ENCODE results near the gene PICK1.
"Not testable (repeated sequence)": the region's sequence is repeated elsewhere in the genome, so short reads cannot be mapped to it uniquely, and the experiment has no call there.

The PICK1 gene

DNA sequence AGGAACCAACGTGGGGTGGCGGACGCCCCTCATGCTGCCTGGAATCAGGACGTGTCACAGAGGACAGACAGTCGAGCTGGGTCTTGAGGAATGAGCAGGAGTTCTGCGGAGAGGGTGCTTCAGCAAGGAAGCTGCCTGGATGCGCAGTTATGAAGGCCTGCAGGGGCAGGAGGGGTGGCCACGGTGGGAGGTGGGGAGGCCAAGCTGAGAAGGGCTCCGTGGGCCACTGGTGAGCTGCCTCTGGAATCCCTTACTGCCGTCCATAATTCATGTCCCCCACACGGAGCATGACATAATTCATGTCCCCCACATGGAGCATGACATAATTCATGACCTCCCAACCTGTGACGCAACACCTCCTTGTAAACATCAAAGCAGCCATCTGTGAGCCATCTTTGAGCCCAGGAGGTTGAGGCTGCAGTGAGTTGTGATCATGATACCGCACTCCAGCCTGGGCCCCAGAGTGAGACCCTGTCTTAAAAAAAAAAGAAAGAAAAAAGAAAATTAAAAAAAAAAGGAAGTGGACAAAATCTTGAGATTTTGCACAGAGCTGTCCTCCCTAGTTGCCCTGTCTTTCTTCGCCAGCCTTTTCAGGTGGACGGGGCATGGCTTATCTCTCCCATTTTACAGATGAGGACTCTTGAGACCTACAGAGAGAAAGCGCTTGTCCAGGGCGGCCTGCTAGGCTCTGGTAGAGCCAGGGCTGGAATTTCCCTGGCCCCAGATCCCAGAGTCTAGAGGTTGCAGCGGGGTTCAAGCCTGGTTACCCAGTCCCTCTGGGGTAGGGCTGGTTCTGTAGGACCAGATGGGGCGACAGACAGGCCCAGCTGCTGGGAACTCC is 24.3 kb upstream of the PICK1 start:
- H3K4me3 ChIP-seq (ENCODE audit: low read length) = no peak overlapping the region
- no peak overlapping the region for H3K9ac ChIP-seq (ENCODE audit: low read depth, low read length)
- no peaks in the 10 kb centered on the region for H3K27me3 ChIP-seq (ENCODE audit: insufficient read depth, low read length)
- H3K36me3 ChIP-seq (ENCODE audit: insufficient read depth, low read length) = no peaks in the 10 kb centered on the region
- 92% methylated on average over 19 of the region's 19 CpGs for WGBS
- peaks cover 26% of the 10 kb centered on the region for H3K4me1 ChIP-seq (ENCODE audit: insufficient read depth, low read length)
- no peaks in the 10 kb centered on the region for H3K9me3 ChIP-seq (ENCODE audit: insufficient read depth, low read depth, low read length)
- H3K27ac ChIP-seq (ENCODE audit: low read depth, low read length) = no peak overlapping the region

DNA sequence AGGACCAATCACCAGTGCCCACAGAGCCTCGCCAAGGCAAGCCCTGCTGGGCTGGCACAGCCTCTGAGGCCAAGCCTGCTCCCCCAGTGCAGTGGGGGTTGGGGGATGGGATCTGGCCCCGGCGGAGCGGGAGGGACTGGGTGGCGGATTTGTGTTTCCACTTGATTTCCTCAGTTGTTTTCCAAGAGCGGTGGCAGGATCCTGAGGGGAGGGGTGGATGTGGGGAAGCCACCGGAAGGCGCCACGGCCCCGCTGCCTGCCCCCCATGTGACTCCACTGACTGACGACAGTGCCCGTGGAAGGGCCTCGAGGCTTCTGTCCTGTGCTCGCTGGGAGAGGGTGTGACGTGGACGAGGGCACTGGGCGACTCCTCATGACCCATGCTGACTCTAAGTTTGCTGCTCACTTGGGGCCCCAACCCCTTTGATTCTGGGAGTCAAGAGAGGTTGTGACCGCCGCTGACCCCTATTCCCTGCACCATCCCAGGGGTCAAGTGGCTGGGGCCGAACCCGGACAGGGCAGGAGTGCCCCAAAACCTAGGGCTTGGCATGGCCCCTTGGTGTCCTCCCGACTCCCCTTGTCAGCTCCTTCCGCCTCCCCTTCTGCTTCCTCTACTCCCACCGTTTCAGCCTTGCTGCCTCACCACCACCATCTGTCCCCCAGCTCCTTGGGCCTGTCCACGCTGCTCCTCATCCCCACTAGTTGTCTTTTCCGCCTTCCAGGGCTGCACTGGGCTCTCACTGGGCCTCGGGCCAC is 23.5 kb upstream of the PICK1 start:
- Histone ChIP-seq H3K9ac (ENCODE audit: low read depth, low read length) (peak overlapping the region; percentile 39), H3K4me3 (ENCODE audit: low read length) (no peak overlapping the region), H3K27ac (ENCODE audit: low read depth, low read length) (peak overlapping the region; percentile 75), H3K36me3 (ENCODE audit: insufficient read depth, low read length) (no peaks in the 10 kb centered on the region), H3K9me3 (ENCODE audit: insufficient read depth, low read depth, low read length) (no peaks in the 10 kb centered on the region), H3K27me3 (ENCODE audit: insufficient read depth, low read length) (no peaks in the 10 kb centered on the region), H3K4me1 (ENCODE audit: insufficient read depth, low read length) (peaks cover 26% of the 10 kb centered on the region)
- WGBS = 88% methylated on average over 27 of the region's 27 CpGs

DNA sequence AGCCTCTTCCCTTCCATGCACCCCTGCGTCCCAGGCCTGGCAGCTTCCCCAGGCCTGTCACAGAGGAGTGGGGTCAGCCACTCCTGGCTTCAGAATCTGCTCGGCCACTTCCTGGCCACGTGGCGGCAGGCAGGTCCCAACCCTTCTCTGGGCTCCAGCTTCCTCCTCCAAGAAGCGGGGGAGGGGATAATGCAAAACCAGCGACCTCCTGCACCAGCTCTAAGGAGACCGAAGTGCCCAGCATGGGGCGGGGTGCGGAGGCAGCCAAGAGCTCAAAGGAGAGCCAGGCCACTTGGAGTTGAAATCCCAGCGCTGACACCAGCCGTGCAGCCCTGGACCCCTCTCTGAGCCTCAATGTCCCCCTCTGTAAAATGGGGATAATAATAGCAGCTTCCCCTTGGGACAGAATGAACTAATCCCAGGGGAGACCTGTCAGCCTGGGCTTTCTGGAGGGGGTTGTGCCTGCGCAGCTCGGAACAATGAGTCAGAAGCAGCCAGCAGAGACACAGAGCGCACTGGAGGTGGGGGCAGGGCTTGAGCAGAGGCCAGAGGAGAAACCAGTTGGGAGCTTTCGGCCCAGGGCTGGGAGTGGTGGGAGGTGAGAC is 22.8 kb upstream of the PICK1 start:
- Histone ChIP-seq H3K9ac (ENCODE audit: low read depth, low read length) (peak overlapping the region; percentile 53), H3K4me1 (ENCODE audit: insufficient read depth, low read length) (peaks cover 26% of the 10 kb centered on the region), H3K9me3 (ENCODE audit: insufficient read depth, low read depth, low read length) (no peaks in the 10 kb centered on the region), H3K27ac (ENCODE audit: low read depth, low read length) (peak overlapping the region; percentile 75), H3K27me3 (ENCODE audit: insufficient read depth, low read length) (no peaks in the 10 kb centered on the region), H3K36me3 (ENCODE audit: insufficient read depth, low read length) (no peaks in the 10 kb centered on the region), H3K4me3 (ENCODE audit: low read length) (peak overlapping the region; percentile 19; the same call in 1 of the 2 replicates)
- 13% methylated on average over 15 of the region's 15 CpGs for WGBS

DNA sequence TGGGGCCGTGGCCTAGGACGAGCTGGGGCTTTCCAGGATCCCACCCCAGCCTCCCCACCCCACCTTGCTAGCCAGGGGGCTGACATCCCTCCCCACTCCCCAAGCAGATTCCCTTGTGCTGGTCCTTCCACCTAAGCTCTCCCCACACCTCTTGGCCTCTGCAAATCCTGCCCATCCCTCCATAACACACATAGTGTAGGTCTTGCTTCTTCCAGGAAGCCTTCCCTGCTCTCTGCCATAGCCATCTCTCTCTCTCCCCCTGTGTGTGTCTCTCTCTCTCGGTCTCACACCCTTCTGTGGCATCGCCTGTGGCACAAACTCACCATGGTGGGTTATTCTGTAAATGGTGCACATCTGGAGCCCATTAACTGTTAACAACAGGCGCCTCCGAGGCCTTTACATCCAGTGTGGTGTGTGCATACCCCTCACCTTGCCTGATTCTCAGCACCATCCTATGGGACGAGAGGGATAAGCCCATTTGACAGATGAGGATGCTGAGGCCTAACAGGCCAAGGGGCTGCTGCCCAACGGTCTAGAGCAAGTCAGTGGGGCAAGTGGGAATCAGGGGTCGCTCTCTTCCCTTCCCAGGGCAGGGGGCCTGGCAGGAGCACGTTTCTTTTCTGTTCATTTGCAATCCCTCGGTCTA is 22.2 kb upstream of the PICK1 start:
- 65% methylated on average over 11 of the region's 11 CpGs for WGBS
- no peaks in the 10 kb centered on the region for H3K9me3 ChIP-seq (ENCODE audit: insufficient read depth, low read depth, low read length)

DNA sequence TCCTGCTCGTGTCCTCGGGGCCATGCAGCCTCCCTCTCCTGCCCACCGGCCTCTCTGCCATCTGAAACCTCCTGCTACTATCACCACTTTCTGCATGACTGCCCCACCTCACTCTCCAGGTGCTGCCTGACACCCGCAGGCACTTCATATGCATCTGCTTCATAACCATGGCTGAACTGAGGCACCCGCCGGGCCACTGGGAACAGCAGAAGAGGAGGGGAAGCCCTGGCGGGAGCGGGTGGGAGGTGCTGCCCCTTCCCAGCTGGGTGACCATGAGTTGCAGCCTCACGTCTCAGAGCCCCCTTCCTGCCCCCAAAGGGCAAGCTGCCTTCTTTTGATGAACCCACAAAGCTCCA is 21.7 kb upstream of the PICK1 start:
- Histone ChIP-seq H3K9me3 (ENCODE audit: insufficient read depth, low read depth, low read length) (no peaks in the 10 kb centered on the region), H3K27me3 (ENCODE audit: insufficient read depth, low read length) (no peaks in the 10 kb centered on the region), H3K4me3 (ENCODE audit: low read length) (no peak overlapping the region), H3K4me1 (ENCODE audit: insufficient read depth, low read length) (peaks cover 23% of the 10 kb centered on the region), H3K27ac (ENCODE audit: low read depth, low read length) (no peak overlapping the region), H3K9ac (ENCODE audit: low read depth, low read length) (no peak overlapping the region), H3K36me3 (ENCODE audit: insufficient read depth, low read length) (no peaks in the 10 kb centered on the region)
- WGBS = 76% methylated on average over 9 of the region's 9 CpGs

More for the DNA sequence above, 22.2 kb upstream of the PICK1 start:
- no peaks in the 10 kb centered on the region for H3K27me3 ChIP-seq (ENCODE audit: insufficient read depth, low read length)
- peaks cover 26% of the 10 kb centered on the region for H3K4me1 ChIP-seq (ENCODE audit: insufficient read depth, low read length)
- H3K27ac ChIP-seq (ENCODE audit: low read depth, low read length) = peak overlapping the region; percentile 75; the same call in 1 of the 2 replicates
- H3K4me3 ChIP-seq (ENCODE audit: low read length) = no peak overlapping the region
- no peaks in the 10 kb centered on the region for H3K36me3 ChIP-seq (ENCODE audit: insufficient read depth, low read length)
- 0 out of 2 replicates have a peak overlapping the region, but pooled peaks have one; percentile 51 for H3K9ac ChIP-seq (ENCODE audit: low read depth, low read length)

DNA sequence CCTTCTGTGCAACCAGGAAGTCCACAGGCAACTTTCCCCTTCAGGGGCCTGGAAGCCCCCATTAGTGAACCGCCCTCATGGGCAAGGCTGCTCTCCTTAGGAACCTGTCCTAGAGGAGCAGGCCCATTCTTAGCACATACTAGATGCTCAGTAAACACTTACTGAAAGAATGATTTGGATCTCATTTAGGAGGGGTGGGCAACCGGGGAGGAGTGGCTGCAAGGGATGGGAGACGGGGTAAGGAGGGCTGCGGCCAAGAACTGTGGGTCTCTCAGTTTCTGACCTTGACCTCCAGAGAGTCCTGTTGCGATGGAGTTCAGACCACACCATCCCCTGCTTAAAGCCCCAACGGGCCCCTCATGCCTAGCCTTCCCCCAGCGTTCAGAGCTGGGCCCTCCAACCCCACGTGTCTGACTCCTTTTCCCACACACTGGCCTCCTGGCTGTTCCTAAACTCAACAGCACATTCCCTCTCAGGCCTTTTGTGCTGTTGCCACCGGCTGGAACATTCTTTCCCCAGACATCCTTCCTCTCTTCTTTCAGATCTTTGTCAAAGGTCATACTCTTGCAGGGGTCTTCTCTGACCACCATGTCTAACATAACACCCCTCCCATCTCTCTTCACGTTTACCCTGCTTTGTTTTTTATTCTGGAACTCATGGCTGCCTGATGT is 20.7 kb upstream of the PICK1 start:
- H3K4me3 ChIP-seq (ENCODE audit: low read length) = no peak overlapping the region
- H3K9ac ChIP-seq (ENCODE audit: low read depth, low read length) = no peak overlapping the region
- H3K27me3 ChIP-seq (ENCODE audit: insufficient read depth, low read length) = no peaks in the 10 kb centered on the region
- no peak overlapping the region for H3K27ac ChIP-seq (ENCODE audit: low read depth, low read length)
- H3K9me3 ChIP-seq (ENCODE audit: insufficient read depth, low read depth, low read length) = no peaks in the 10 kb centered on the region
- no peaks in the 10 kb centered on the region for H3K36me3 ChIP-seq (ENCODE audit: insufficient read depth, low read length)
- WGBS = 86% methylated on average over 10 of the region's 10 CpGs
- H3K4me1 ChIP-seq (ENCODE audit: insufficient read depth, low read length) = peaks cover 21% of the 10 kb centered on the region

DNA sequence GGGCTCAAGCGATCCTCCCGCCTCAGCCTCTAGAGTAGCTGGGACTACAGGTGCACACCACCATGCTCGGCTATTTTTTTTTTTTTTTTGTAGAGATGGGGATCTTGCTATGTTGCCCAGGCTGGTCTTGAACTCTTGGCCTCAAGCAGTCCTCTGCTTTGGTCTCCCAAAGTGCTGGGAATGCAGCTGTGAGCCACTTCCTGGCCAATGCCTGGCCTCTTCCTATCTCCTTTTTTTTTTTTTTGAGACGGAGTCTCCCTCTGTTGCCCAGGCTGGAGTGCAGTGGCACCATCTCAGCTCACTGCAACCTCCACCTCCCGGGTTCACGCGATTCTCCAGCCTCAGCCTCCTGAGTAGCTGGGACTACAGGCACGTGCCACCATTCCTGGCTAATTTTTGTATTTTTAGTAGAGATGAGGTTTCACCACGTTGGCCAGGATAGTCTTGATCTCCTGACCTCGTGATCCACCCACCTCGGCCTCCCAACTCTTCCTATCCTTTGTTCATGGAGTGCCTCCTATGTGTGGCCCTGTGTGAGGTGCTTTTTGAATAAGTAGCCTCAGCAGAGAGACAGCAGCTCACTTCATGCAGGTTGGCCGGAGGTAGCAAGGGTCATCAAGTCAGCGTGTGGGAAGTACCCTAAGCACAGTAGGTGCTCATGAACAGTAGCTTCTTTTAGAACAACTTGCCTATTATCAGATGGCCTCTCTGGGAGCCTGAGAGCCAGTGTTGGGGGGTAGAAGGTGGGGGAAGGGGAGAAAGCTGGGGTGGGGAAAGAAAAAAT is 19.6 kb upstream of the PICK1 start:
- peaks cover 21% of the 10 kb centered on the region for H3K4me1 ChIP-seq (ENCODE audit: insufficient read depth, low read length)
- H3K9me3 ChIP-seq (ENCODE audit: insufficient read depth, low read depth, low read length); H3K36me3 ChIP-seq (ENCODE audit: insufficient read depth, low read length); H3K4me3 ChIP-seq (ENCODE audit: low read length); H3K27ac ChIP-seq (ENCODE audit: low read depth, low read length); H3K27me3 ChIP-seq (ENCODE audit: insufficient read depth, low read length); H3K9ac ChIP-seq (ENCODE audit: low read depth, low read length): not testable (repeated sequence)
- 94% methylated on average over 11 of the region's 13 CpGs for WGBS

DNA sequence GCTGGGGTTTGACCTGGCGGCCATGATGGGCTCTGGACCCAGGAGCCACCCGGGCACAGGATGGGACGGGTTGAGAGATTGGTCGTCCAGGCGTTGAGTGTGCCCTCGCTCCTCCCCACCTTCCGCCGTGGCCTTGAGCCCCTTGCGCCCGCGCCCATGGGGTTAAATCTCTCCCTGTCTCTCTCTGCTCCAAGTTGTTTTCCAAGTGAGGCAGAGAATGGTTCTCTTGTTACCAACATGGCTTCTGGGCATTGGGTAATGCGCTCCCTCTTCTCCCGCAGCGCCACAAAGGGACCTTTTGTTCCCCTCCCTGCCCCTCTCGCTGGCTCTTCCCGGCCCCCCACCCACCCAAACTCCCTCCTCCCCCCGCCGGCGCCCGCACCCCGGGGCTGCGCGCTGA is 18.8 kb upstream of the PICK1 start:
- H3K4me3 ChIP-seq (ENCODE audit: low read length) = no peak overlapping the region
- H3K36me3 ChIP-seq (ENCODE audit: insufficient read depth, low read length) = no peaks in the 10 kb centered on the region
- WGBS = 95% methylated on average over 23 of the region's 23 CpGs
- no peak overlapping the region for H3K9ac ChIP-seq (ENCODE audit: low read depth, low read length)
- peaks cover 16% of the 10 kb centered on the region for H3K4me1 ChIP-seq (ENCODE audit: insufficient read depth, low read length)
- no peaks in the 10 kb centered on the region for H3K27me3 ChIP-seq (ENCODE audit: insufficient read depth, low read length)
- H3K27ac ChIP-seq (ENCODE audit: low read depth, low read length) = no peak overlapping the region
- H3K9me3 ChIP-seq (ENCODE audit: insufficient read depth, low read depth, low read length) = no peaks in the 10 kb centered on the region

DNA sequence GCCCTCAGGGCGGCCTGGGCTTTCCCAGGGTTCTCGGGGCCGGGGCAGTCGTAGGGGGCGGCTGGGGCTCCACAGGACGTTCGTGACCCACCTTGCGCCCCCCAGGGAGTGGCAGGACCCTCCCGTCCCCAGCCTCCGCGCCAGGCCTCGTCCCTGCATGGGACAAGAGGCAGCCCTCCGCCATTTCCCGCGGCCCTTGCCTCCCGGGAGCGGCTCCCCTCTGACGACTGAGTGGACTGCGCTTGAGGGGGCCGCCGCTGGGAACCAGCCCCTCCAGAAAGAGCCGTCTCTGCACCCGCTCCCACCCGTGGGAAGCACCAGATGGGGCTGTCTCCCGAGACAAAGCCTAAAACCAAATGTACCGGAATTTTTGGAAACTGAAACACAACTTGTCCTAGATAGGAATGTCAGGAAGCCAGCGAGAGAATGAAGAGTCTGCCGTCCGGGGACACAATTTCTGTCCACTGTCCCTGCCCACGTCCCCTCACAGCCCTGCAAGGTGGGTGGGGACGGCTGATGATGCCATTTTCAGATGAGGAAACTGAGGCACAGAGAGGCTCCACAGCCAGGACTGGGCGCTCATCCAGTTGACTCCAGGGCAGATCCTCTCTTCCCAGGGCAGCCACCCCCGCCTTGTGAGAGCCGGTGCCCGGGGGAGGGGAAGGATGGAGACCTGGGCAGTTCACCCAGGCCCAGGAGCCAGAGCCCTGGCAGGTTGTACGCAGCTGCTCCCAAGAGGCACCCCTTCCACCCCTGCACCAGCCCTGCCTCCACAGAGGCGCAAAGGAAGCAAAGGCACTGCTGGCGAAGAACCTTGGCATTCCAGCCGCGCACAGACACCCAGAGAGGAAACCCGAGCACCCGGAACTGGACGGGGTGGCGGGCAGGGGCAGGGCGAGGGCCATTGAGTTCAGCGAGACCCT is 18.1 kb upstream of the PICK1 start:
- H3K36me3 ChIP-seq (ENCODE audit: insufficient read depth, low read length) = no peaks in the 10 kb centered on the region
- H3K9ac ChIP-seq (ENCODE audit: low read depth, low read length) = no peak overlapping the region
- no peak overlapping the region for H3K4me3 ChIP-seq (ENCODE audit: low read length)
- no peaks in the 10 kb centered on the region for H3K9me3 ChIP-seq (ENCODE audit: insufficient read depth, low read depth, low read length)
- no peaks in the 10 kb centered on the region for H3K27me3 ChIP-seq (ENCODE audit: insufficient read depth, low read length)
- H3K27ac ChIP-seq (ENCODE audit: low read depth, low read length) = no peak overlapping the region
- 94% methylated on average over 46 of the region's 46 CpGs for WGBS
- peaks cover 9% of the 10 kb centered on the region for H3K4me1 ChIP-seq (ENCODE audit: insufficient read depth, low read length)

Data from HUES64 (cell line).